Transverse colon (tissue), 4 donors: ENCODE data around the gene PTH1R.

Experiments used
- CTCF ChIP-seq, 5 experiments: fragments of 200-600 bp in 3 of 5; fragments of 450-650 bp in 2 of 5; sonication (generic) in 3 of 5; IDR thresholded peaks; 1 replicate in 2 of 5; 2 replicates in 3 of 5; pipeline ENCODE4 v1.5.1; 2016 to 2017; ENCODE audit warnings: antibody characterized with exemption in 5 of 5, inconsistent platforms in 3 of 5, mild to moderate bottlenecking in 2 of 5, moderate library complexity in 1 of 5
- EP300 ChIP-seq: sonication (generic); formaldehyde crosslinking; IDR thresholded peaks from one replicate; pipeline ENCODE4 v1.6.1; 2017; ENCODE audit warnings: antibody characterized with exemption, low read depth
- POLR2AphosphoS5 ChIP-seq, 3 donors: sonication (generic); formaldehyde crosslinking; IDR thresholded peaks; one replicate each; pipeline ENCODE4 v1.6.1; 2016; ENCODE audit warnings: antibody characterized with exemption in 3 of 3

GRCh38 chr3:46894256-46894655 lies 16.7 kb downstream of the PTH1R start:
- no peak for TF ChIP-seq CTCF (IDR thresholded peaks at IDR 0.05)
- no peak for TF ChIP-seq POLR2AphosphoS5 (IDR thresholded peaks at IDR 0.05)
- no peak for TF ChIP-seq EP300
